Endothelial cell of umbilical vein (primary cell): ENCODE measurements around the gene SLC22A23. TPM values are rescaled to one million over a fixed set of nuclear protein-coding genes. Genes with fewer than 3 reads are reported as not detected.

Source experiments
- BruUV-seq: library from RNA; stranded (reverse); fragments of 400-500 nt; replicated peaks from 2 replicates; lab custom pipeline; 2021; lab: Mats Ljungman, UMichigan
- CTCF ChIA-PET: fragments of 300-600, 350-600 bp; sonication (Branson Sonifier 250); formaldehyde crosslinking; loops from one replicate; lab custom pipeline; 2021; ENCODE audit warnings: antibody characterized with exemption, inconsistent platforms; lab: Charles Lee
- POLR2A ChIA-PET: fragments of 300-600, 350-600 bp; sonication (Branson Sonifier 250); formaldehyde crosslinking; loops from one replicate; lab custom pipeline; 2021; ENCODE audit warnings: antibody characterized with exemption, inconsistent platforms; lab: Charles Lee
- DNase-seq: peaks from one replicate; pipeline ENCODE4 v3.0.0-alpha.2; 2011; ENCODE audit warnings: low read depth, low spot score
- FAIRE-seq: peaks from 2 replicates; lab custom pipeline; 2011; peaks lifted over from hg19 to GRCh38; lab: Jason Lieb, UNC
- H2AFZ ChIP-seq: 2 replicates; pipeline ENCODE4 v1.6.0; 2012; ENCODE audit warnings: low read depth, low read length, control low read depth, inconsistent platforms
- H3K27ac ChIP-seq: 2 replicates; pipeline ENCODE4 v1.5.1; 2011; ENCODE audit warnings: low read depth, mild to moderate bottlenecking, control low read depth, low read length, moderate library complexity; ENCODE audit not compliant: insufficient read depth
- H3K27me3 ChIP-seq, 2 experiments: 2 replicates each; pipeline versions ENCODE4 v1.6.0 to v1.6.1; 2011; ENCODE audit warnings: low read length in 2 of 2, mixed read lengths in 1 of 2; ENCODE audit not compliant: control insufficient read depth in 2 of 2, insufficient read depth in 2 of 2
- H3K36me3 ChIP-seq, 2 experiments: 2 replicates in 1 of 2; 3 replicates in 1 of 2; pipeline ENCODE4 v1.5.1; 2011; ENCODE audit warnings: low read length in 2 of 2, mild to moderate bottlenecking in 1 of 2, moderate library complexity in 1 of 2; ENCODE audit not compliant: control insufficient read depth in 2 of 2, insufficient read depth in 2 of 2; ENCODE audit errors: extremely low read depth in 1 of 2
- H3K4me1 ChIP-seq: 3 replicates; pipeline ENCODE4 v1.5.1; 2011; ENCODE audit warnings: mild to moderate bottlenecking, low read length; ENCODE audit not compliant: control insufficient read depth, insufficient read depth; ENCODE audit errors: extremely low read depth
- H3K4me2 ChIP-seq: 2 replicates; pipeline ENCODE4 v1.6.1; 2011; ENCODE audit warnings: low read length, control low read depth, mixed read lengths; ENCODE audit not compliant: insufficient read depth
- H3K4me3 ChIP-seq, 3 experiments: fragments of 200-600 bp in 1 of 3; sonication (generic), shearing (Covaris generic) in 1 of 3; replicated peaks in 1 of 3; 2 replicates each; pipeline ENCODE4 v1.5.1; 2011 to 2016; ENCODE audit warnings: control low read depth in 3 of 3, low read length in 3 of 3, mild to moderate bottlenecking in 2 of 3, inconsistent platforms in 1 of 3, low read depth in 1 of 3, moderate library complexity in 1 of 3; ENCODE audit not compliant: insufficient read depth in 1 of 3
- H3K79me2 ChIP-seq: 2 replicates; pipeline ENCODE4 v1.6.0; 2012; ENCODE audit warnings: low read length, inconsistent platforms; ENCODE audit not compliant: control insufficient read depth, insufficient read depth
- H3K9ac ChIP-seq: replicated peaks from 2 replicates; pipeline ENCODE3; 2011; ENCODE audit warnings: low read length, control low read depth; ENCODE audit not compliant: insufficient read depth; ENCODE audit errors: extremely low read depth
- H3K9me1 ChIP-seq: replicated peaks from 3 replicates; pipeline ENCODE4 v1.6.0; 2011; ENCODE audit warnings: mild to moderate bottlenecking, low read length; ENCODE audit not compliant: control insufficient read depth, insufficient read depth; ENCODE audit errors: extremely low read depth
- H3K9me3 ChIP-seq: replicated peaks from 2 replicates; pipeline ENCODE4 v1.5.1; 2012; ENCODE audit warnings: low read length, inconsistent platforms; ENCODE audit not compliant: control insufficient read depth, insufficient read depth
- H4K20me1 ChIP-seq: replicated peaks from 2 replicates; pipeline ENCODE3; 2011; ENCODE audit warnings: mild to moderate bottlenecking, low read length; ENCODE audit not compliant: control insufficient read depth, insufficient read depth; ENCODE audit errors: extremely low read depth
- EZH2 ChIP-seq: IDR thresholded peaks from 2 replicates; pipeline ENCODE4 v1.6.1; 2012; ENCODE audit warnings: borderline replicate concordance, low read depth, mild to moderate bottlenecking, moderate library complexity, low read length, inconsistent platforms; ENCODE audit not compliant: severe bottlenecking
- FOS ChIP-seq: IDR thresholded peaks from 2 replicates; pipeline ENCODE4 v1.6.1; 2011; ENCODE audit warnings: mild to moderate bottlenecking, low read length, moderate library complexity, borderline replicate concordance; ENCODE audit not compliant: insufficient read depth
- GATA2 ChIP-seq: IDR thresholded peaks from 2 replicates; pipeline ENCODE4 v1.7.0; 2011; ENCODE audit warnings: low read depth, mild to moderate bottlenecking, moderate library complexity, mixed read lengths, low read length; ENCODE audit not compliant: insufficient read length, insufficient read depth
- JUN ChIP-seq: IDR thresholded peaks from 2 replicates; pipeline ENCODE4 v1.6.1; 2011; ENCODE audit warnings: borderline replicate concordance, low read depth; ENCODE audit not compliant: insufficient read length, insufficient read depth
- MYC ChIP-seq: IDR thresholded peaks from one replicate; pipeline ENCODE4 v1.6.1; 2011; ENCODE audit warnings: mild to moderate bottlenecking, low read depth, low read length
- POLR2A ChIP-seq: IDR thresholded peaks from 2 replicates; pipeline ENCODE4 v1.6.1; 2012; ENCODE audit warnings: low read depth, mild to moderate bottlenecking, control low read depth, low read length
- POLR2AphosphoS5 ChIP-seq: IDR thresholded peaks from 2 replicates; pipeline ENCODE4 v1.6.1; 2012; ENCODE audit warnings: low read depth, mild to moderate bottlenecking, control low read depth, low read length, moderate library complexity; ENCODE audit not compliant: insufficient read depth
- dilution Hi-C: fragments of 300-500 bp; cut with MboI; formaldehyde crosslinking; loops from one replicate; pipeline ENCODE4 v1.15.0; 2019; ENCODE audit warnings: low sequenced_read_pairs; ENCODE audit not compliant: extremely low pct_ligation_motif_present
- intact Hi-C: fragments of 100-400 bp; cut with micrococcal nuclease; formaldehyde crosslinking; loops from one replicate; pipeline ENCODE4 v1.10.0; 2022
- polyA plus RNA-seq, 4 experiments: library from polyadenylated mRNA; depleted of rRNA in 3 of 4; stranded (reverse) in 3 of 4; unstranded in 1 of 4; fragments of >200 nt; gene quantifications; 2 replicates each; pipeline versions ENCODE4 v1.2.1 to v1.2.3, GENCODE V29; 2011 to 2012; ENCODE audit warnings: missing spikeins in 1 of 4
- total RNA-seq: library from RNA; stranded (reverse); gene quantifications from 2 replicates; pipeline ENCODE4 v1.2.3, GENCODE V29; 2021
- TF ChIP-seq, protein P1 (sequence below): IDR thresholded peaks from 2 replicates; pipeline ENCODE4 v1.6.1; 2011; ENCODE audit not compliant: insufficient read depth, insufficient read length
- TF ChIP-seq, protein P2 (sequence below), 2 donors: IDR thresholded peaks; 1 replicate in 1 of 2; 2 replicates in 1 of 2; pipeline ENCODE4 v1.5.1; 2011; ENCODE audit warnings: low read length in 2 of 2, mild to moderate bottlenecking in 2 of 2, moderate library complexity in 2 of 2, control low read depth in 1 of 2, inconsistent platforms in 1 of 2, low read depth in 1 of 2; ENCODE audit not compliant: insufficient read depth in 1 of 2; ENCODE audit errors: extremely low read depth in 1 of 2

The SLC22A23 gene
- total and polyA plus RNA-seq, 2 donors (not counting 3 experiments of a cell fraction or from before 2014, with no cell fraction given): 4.2 to 14.3 TPM

DNA sequence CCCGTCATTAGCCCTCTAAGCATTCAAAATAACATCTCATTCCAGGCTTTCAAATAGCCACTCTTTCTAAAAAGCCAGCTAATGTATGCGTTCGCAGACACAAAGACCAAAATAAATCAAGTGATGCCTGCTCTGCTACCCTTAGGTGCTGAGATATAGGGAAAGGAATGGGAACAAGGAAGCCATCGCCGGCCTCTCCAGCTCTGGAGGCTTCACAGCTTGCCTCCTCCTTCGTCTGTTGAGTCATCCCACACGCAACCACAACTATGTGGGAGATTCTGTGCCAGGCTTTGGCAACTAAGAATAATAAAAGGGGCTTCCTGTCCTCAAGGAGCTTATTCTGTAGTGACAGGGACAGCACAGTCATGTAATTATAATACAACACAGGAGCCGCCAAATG, 27.3 kb upstream of the SLC22A23 start:
- Histone ChIP-seq H3K79me2 (no peaks in the 10 kb centered on the region), H3K27ac (no peak overlapping the region), H3K4me3 (no peak overlapping the region), H3K9me3 (no peaks in the 10 kb centered on the region), H3K27me3 (peaks cover 0 to 5% of the 10 kb centered on the region in 2 experiments), H3K9me1 (no peaks in the 10 kb centered on the region), H3K4me1 (no peaks in the 10 kb centered on the region), H4K20me1 (no peaks in the 10 kb centered on the region), H3K36me3 (no peaks in the 10 kb centered on the region), H2AFZ (no peak overlapping the region), H3K9ac (no peak overlapping the region), H3K4me2 (no peak overlapping the region)
- dilution Hi-C loops (no loop called here), intact Hi-C loops (no loop called here)
- FAIRE-seq (no peak), DNase-seq (no peak)
- POLR2A ChIA-PET: interaction anchor here (0.6 kb wide), 1 partner anchor 368 kb away, joined by 3 read pairs; no protein-coding TSS in a partner anchor
- BruUV-seq: no TSS peak
- CTCF ChIA-PET: no interaction called here
- TF ChIP-seq POLR2AphosphoS5 (no peak), GATA2 (no peak), JUN (no peak), POLR2A (no peak), FOS (no peak), EZH2 (no peak), MYC (no peak)
- TF ChIP-seq, protein P1, sequence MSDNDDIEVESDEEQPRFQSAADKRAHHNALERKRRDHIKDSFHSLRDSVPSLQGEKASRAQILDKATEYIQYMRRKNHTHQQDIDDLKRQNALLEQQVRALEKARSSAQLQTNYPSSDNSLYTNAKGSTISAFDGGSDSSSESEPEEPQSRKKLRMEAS: no peak
- TF ChIP-seq, protein P2, sequence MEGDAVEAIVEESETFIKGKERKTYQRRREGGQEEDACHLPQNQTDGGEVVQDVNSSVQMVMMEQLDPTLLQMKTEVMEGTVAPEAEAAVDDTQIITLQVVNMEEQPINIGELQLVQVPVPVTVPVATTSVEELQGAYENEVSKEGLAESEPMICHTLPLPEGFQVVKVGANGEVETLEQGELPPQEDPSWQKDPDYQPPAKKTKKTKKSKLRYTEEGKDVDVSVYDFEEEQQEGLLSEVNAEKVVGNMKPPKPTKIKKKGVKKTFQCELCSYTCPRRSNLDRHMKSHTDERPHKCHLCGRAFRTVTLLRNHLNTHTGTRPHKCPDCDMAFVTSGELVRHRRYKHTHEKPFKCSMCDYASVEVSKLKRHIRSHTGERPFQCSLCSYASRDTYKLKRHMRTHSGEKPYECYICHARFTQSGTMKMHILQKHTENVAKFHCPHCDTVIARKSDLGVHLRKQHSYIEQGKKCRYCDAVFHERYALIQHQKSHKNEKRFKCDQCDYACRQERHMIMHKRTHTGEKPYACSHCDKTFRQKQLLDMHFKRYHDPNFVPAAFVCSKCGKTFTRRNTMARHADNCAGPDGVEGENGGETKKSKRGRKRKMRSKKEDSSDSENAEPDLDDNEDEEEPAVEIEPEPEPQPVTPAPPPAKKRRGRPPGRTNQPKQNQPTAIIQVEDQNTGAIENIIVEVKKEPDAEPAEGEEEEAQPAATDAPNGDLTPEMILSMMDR (IDR thresholded peaks at IDR 0.05; ENCODE audit: extremely low read depth in 1 of 2, insufficient read depth in 1 of 2, low read depth in 1 of 2, low read length in 2 of 2): no peak
